ENCODE data around the gene AGRN. TPM values are rescaled to one million over a fixed set of nuclear protein-coding genes. Genes with fewer than 3 reads are reported as not detected.

AGRN gene
- total RNA-seq, result 68.9 and 101 TPM in 2 replicates

GRCh38 chr1:1020000-1020404 lies at the start of gene AGRN:
Gene AGRN (plus strand): TSS chr1:1020120. CDS start chr1:1020173, 53 bp downstream.

GRCh38 chr1:981955-982558 lies 37.9 kb upstream of the AGRN start, which contains the start of gene PERM1:
Gene PERM1 (minus strand): TSS chr1:982093. CDS start chr1:981029, 1,064 bp downstream.

GRCh38 chr1:999725-1000356 lies 20.1 kb upstream of the AGRN start, which contains the start of gene HES4:
Gene HES4 (minus strand): TSS chr1:1000097. CDS start chr1:999973, 124 bp downstream.

GRCh38 chr1:1013105-1013921 lies 6.6 kb upstream of the AGRN start, which contains the start of gene ISG15:
Gene ISG15 (plus strand): TSS chr1:1013497. CDS start chr1:1013574, 77 bp downstream.

GRCh38 chr1:1073743-1074587 lies 54.0 kb downstream of the AGRN start, which contains the start of gene RNF223:
Gene RNF223 (minus strand): TSS chr1:1074306. CDS start chr1:1072566, 1,740 bp downstream.

Other genes starting within 250 kb of the AGRN start
- 1.9 and 19.5 TPM in 2 replicates for gene SAMD11, start 96.2 kb upstream of the AGRN start, total RNA-seq
- 70.5 and 100 TPM in 2 replicates for gene NOC2L, start 60.9 kb upstream of the AGRN start, total RNA-seq
- 6.8 and 11.9 TPM in 2 replicates for gene KLHL17, start 59.5 kb upstream of the AGRN start, total RNA-seq
- gene PLEKHN1, start 53.6 kb upstream of the AGRN start, total RNA-seq, result 0.33 and 0.66 TPM in 2 replicates
- gene PERM1, start 38.0 kb upstream of the AGRN start, total RNA-seq, result 1.5 and 2.5 TPM in 2 replicates
- gene HES4, start 20.0 kb upstream of the AGRN start, total RNA-seq, result 2.6 and 8.3 TPM in 2 replicates
- gene ISG15, start 6.6 kb upstream of the AGRN start, total RNA-seq, result 33.9 and 46.0 TPM in 2 replicates
- not detected in 2 replicates for gene RNF223, start 54.2 kb downstream of the AGRN start, total RNA-seq
- 4.6 and 6.6 TPM in 2 replicates for gene C1orf159, start 96.0 kb downstream of the AGRN start, total RNA-seq
- gene TTLL10, start 153.8 kb downstream of the AGRN start, total RNA-seq, result not detected in 2 replicates
- gene TNFRSF18, start 186.5 kb downstream of the AGRN start, total RNA-seq, result not detected in 2 replicates
- gene TNFRSF4, start 194.0 kb downstream of the AGRN start, total RNA-seq, result 0.17 TPM in 1 of 2 replicates, not detected in the other
- gene SDF4, start 211.9 kb downstream of the AGRN start, total RNA-seq, result 214 and 261 TPM in 2 replicates
- 28.5 and 35.7 TPM in 2 replicates for gene B3GALT6, start 212.1 kb downstream of the AGRN start, total RNA-seq
- gene C1QTNF12, start 226.6 kb downstream of the AGRN start, total RNA-seq, result 0.91 and 2.2 TPM in 2 replicates